Thoracic aorta (tissue), 2 donors: ENCODE data around the gene PRMT2. TPM values are rescaled to one million over a fixed set of nuclear protein-coding genes. Genes with fewer than 3 reads are reported as not detected.
"Not testable (repeated sequence)": the region's sequence is repeated elsewhere in the genome, so short reads cannot be mapped to it uniquely, and the experiment has no call there.

Experiments
- ATAC-seq: fragments of 150-250 bp; one replicate; pipeline ENCODE4 v1.8.0; 2017; ENCODE audit warnings: low read depth; ENCODE audit not compliant: insufficient number of reproducible peaks, low FRiP score
- DNase-seq: peaks from one replicate; pipeline ENCODE4 v3.0.0-alpha.2; 2020; ENCODE audit warnings: low spot score
- H3K27ac ChIP-seq, 2 donors: fragments of 200-600 bp; sonication (generic); 1 replicate in 1 of 2; 2 replicates in 1 of 2; pipeline ENCODE4 v1.5.1; 2016; ENCODE audit warnings: mild to moderate bottlenecking in 2 of 2, moderate library complexity in 2 of 2
- H3K27me3 ChIP-seq: fragments of 200-600 bp; sonication (generic); replicated peaks from 2 replicates; pipeline ENCODE4 v1.6.0; 2016; ENCODE audit warnings: mild to moderate bottlenecking; ENCODE audit not compliant: insufficient read depth
- H3K36me3 ChIP-seq: fragments of 200-600 bp; sonication (generic); one replicate; pipeline ENCODE4 v1.5.1; 2016
- H3K4me1 ChIP-seq, 2 donors: fragments of 200-600 bp; sonication (generic); 1 replicate in 1 of 2; 2 replicates in 1 of 2; pipeline versions ENCODE4 v1.5.1 to v1.6.0; 2016; ENCODE audit warnings: low read depth in 2 of 2, mild to moderate bottlenecking in 1 of 2; ENCODE audit not compliant: control insufficient read depth in 1 of 2
- H3K4me3 ChIP-seq: fragments of 200-600 bp; sonication (generic); 2 replicates; pipeline ENCODE4 v1.5.1; 2016; ENCODE audit warnings: mild to moderate bottlenecking
- H3K9me3 ChIP-seq: fragments of 200-600 bp; sonication (generic); 2 replicates; pipeline ENCODE4 v1.5.1; 2016
- total RNA-seq, 2 donors: library from RNA; depleted of rRNA; stranded (reverse); fragments of >200 nt; gene quantifications; one replicate each; pipeline versions ENCODE4 v1.1.0 to v1.2.3, GENCODE V29; 2016
- TF ChIP-seq, protein P1 (sequence below): fragments of 200-600 bp; sonication (generic); IDR thresholded peaks from one replicate; pipeline ENCODE4 v1.5.1; 2019; ENCODE audit warnings: antibody characterized with exemption

The PRMT2 gene
- total RNA-seq, 2 donors from 2014 or later, result 125 to 126 TPM

DNA sequence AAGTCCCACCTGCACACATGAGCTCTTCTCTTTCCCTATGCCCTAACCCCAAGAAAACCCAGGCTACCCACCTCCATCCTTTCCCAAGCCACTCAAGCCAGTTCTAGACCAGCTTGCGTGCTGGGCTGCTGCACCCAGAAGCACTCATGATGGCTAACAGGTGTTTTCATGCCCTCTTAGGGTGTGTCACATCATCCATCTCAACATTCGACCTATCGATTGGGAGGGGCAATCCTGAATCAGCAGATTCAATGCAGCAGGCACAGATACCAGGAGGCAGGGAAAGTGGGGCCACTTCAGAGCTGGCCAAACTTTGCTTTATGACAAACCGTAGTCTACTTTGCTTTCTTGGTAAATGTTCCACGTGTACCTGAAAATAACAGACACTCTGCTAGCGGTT, 6.6 kb upstream of the PRMT2 start:
- H3K36me3 ChIP-seq, result no peaks in the 10 kb centered on the region
- H3K27me3 ChIP-seq, result no peaks in the 10 kb centered on the region
- no peak overlapping the region for H3K27ac ChIP-seq
- ATAC-seq, result no peak
- no peaks in the 10 kb centered on the region for H3K4me1 ChIP-seq
- DNase-seq, result no peak
- H3K9me3 ChIP-seq, result peaks cover 10% of the 10 kb centered on the region
- H3K4me3 ChIP-seq, result no peak overlapping the region
- TF ChIP-seq, protein P1, sequence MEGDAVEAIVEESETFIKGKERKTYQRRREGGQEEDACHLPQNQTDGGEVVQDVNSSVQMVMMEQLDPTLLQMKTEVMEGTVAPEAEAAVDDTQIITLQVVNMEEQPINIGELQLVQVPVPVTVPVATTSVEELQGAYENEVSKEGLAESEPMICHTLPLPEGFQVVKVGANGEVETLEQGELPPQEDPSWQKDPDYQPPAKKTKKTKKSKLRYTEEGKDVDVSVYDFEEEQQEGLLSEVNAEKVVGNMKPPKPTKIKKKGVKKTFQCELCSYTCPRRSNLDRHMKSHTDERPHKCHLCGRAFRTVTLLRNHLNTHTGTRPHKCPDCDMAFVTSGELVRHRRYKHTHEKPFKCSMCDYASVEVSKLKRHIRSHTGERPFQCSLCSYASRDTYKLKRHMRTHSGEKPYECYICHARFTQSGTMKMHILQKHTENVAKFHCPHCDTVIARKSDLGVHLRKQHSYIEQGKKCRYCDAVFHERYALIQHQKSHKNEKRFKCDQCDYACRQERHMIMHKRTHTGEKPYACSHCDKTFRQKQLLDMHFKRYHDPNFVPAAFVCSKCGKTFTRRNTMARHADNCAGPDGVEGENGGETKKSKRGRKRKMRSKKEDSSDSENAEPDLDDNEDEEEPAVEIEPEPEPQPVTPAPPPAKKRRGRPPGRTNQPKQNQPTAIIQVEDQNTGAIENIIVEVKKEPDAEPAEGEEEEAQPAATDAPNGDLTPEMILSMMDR, result no peak

DNA sequence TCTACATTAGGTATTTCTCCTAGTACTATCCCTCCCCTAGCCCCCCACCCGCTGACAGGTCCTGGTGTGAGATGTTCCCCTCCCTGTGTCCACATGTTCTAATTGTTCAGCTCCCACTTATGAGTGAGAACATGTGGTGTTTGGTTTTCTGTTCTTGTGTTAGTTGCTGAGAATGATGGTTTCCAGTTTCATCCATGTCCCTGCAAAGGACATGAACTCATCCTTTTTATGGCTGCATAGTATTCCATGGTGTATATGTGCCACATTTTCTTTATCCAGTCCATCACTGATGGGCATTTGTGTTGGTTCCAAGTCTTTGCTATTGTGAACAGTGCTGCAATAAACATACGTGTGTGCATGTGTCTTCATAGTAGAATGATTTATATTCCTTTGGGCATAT, 4.6 kb upstream of the PRMT2 start:
- not testable (repeated sequence) for H3K9me3 ChIP-seq, ATAC-seq, DNase-seq, H3K27me3 ChIP-seq, H3K27ac ChIP-seq, H3K4me1 ChIP-seq, H3K4me3 ChIP-seq, H3K36me3 ChIP-seq

DNA sequence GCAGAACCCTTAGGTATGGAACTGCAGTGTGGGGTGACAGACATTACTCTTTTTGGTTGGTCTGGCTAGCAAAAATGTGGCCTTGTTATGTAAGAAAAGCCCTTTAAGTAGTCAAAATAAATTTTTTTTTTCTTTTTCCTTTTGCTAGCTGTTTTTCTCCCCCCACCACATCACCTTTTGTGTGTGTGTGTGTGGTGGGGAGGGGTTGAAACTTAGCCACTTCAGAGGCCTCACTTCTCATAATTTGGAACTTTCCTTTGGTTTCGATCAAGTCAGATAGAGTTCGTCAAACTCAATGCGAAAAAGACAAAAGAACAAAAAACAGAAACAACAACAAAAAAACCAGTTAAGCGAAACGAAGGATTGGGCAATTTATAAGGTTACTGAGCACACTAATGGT, 1.9 kb upstream of the PRMT2 start:
- Histone ChIP-seq H3K9me3 (no peaks in the 10 kb centered on the region), H3K36me3 (no peaks in the 10 kb centered on the region), H3K4me3 (no peak overlapping the region), H3K27ac (no peak overlapping the region), H3K4me1 (peaks cover 23 to 30% of the 10 kb centered on the region in 2 donors), H3K27me3 (no peaks in the 10 kb centered on the region)
- DNase-seq (no peak), ATAC-seq (no peak)
- TF ChIP-seq, protein P1, result no peak

DNA sequence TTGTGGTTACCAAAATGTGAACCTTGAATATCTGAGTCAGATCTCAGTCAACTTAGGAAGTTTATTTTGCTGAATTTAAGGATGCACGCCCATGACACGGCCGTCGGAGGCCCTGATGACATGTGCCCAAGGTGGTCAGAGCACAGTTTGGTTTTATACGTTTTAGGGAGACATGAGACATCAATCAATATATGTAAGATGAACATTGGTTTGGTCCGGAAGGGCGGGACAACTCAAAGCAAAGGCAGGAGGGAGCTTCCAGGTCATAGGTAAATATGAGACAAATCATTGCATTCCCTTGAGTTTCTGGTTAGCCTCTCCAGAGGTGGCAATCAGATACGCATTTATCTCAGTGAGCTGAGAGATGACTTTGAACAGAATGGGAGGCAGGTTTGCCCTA, 1.0 kb upstream of the PRMT2 start:
- Histone ChIP-seq H3K36me3 (no peaks in the 10 kb centered on the region), H3K27ac (peak overlapping the region; percentile 98 to 99), H3K4me1 (peaks cover 32 to 38% of the 10 kb centered on the region in 2 donors), H3K9me3 (no peaks in the 10 kb centered on the region), H3K27me3 (no peaks in the 10 kb centered on the region), H3K4me3 (peak overlapping the region; percentile 72)
- no peak for ATAC-seq
- TF ChIP-seq, protein P1, result no peak
- no peak for DNase-seq

DNA sequence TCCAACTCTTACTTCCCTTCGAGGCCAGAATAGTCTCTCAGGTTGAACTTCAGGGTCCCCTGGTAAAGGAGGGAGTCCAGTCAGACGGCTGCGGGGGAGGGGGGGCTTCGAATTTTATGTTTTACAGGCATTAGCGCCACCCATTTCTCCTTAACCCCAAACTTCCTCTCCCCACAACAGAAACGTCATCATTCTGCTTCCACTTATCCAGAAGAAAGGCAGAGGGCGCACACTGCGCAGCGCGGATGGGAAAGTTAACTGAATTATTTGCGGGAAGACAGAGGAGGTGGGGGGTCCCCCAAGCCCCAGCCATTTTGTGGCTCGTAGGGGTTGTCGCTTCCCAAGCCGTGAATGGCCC, 529 bp upstream of the PRMT2 start:
- Histone ChIP-seq H3K9me3 (no peaks in the 10 kb centered on the region), H3K36me3 (no peaks in the 10 kb centered on the region), H3K4me3 (peak overlapping the region; percentile 72), H3K27me3 (no peaks in the 10 kb centered on the region), H3K27ac (peak overlapping the region; percentile 98 to 99), H3K4me1 (peaks cover 35 to 43% of the 10 kb centered on the region in 2 donors)
- DNase-seq (peak; percentile 55), ATAC-seq (peak; percentile 35)
- TF ChIP-seq, protein P1, result no peak

DNA sequence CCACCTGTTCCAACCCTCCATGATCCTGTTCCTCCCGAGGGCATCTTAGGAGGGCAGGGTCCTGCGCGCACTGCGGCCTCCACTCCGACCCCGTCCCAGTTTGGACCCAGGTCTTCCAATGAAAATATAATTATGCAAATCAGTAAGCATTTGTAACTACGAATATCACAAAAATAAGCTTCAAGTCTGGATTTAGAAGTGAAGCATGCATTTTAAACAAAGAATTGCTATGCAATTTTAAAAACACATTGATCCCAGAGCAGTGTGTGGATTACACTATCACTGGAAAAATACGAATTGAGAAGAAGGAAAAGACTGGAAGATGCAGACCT, 673 bp downstream of the PRMT2 start:
- Histone ChIP-seq H3K9me3 (no peaks in the 10 kb centered on the region), H3K4me3 (peak overlapping the region; percentile 72), H3K27me3 (no peaks in the 10 kb centered on the region), H3K36me3 (peaks cover 2% of the 10 kb centered on the region), H3K4me1 (peaks cover 35 to 51% of the 10 kb centered on the region in 2 donors), H3K27ac (peak overlapping the region; percentile 98 to 99)
- TF ChIP-seq, protein P1, result no peak
- ATAC-seq (no peak), DNase-seq (no peak)
